GM18909 (cell line): ENCODE measurements around the gene C16orf92.
"Not testable (repeated sequence)": the region's sequence is repeated elsewhere in the genome, so short reads cannot be mapped to it uniquely, and the experiment has no call there.

Source experiments
- ATAC-seq: cut with Tn5 transposase; IDR thresholded peaks from one replicate; pipeline ENCODE4 v1.9.1; 2021; ENCODE audit warnings: mild to moderate bottlenecking; ENCODE audit not compliant: unreplicated experiment, poor library complexity

Gene C16orf92

DNA sequence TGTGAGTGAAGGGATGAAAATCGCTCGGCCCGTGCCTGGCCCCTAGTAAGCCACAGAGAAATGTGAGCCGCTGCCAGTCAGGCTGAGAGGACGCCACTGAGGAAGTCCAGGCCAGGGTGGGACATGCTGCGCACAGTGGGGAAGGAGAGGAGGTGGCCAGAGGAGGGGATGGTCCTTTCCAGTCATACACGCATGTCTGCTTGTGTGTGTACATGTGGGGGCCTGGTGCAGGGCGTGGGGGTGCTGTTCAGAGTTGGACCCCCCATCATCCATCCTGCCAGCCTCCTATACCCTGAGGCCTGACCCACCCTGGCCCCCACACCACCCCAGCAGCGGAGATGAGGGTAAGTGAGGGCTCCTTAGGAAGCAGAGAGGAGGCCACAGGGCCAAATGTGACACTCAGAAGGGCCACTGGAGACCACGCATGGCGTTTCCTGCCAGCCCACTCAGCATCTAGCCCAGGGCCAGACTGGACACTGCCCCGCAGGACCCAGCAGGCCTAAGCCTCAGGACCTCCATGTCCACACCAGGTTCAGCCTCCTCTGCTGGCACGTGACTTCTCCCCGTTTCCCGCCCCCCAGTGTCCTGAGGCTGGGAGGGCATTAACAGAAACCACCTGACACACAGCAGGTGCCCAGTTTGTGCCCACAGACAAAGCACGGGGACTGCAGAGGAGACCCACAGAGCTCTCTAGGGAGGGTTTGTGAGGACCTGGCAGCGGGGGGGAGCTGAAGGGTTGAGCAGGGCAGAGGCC lies 19.2 kb upstream of the C16orf92 start:
- ATAC-seq, result no peak

DNA sequence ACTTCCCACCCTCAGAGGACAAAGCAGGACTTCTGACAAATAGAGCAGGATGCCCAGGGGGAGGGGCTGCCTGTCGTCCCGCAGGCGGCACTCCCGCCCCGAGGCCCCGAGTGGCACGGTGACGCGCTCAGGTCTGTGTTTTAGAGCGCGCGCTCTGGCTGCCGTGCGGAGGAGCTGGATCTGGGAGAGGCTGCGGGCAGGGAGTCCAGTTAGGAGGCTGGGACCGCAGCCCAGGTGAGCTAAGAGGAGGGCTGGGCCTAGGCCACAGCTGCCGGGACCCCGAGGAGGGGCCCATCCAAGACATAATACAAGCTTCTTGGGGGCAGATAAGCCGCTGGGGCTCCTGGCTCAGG lies 18.6 kb upstream of the C16orf92 start:
- no peak for ATAC-seq

DNA sequence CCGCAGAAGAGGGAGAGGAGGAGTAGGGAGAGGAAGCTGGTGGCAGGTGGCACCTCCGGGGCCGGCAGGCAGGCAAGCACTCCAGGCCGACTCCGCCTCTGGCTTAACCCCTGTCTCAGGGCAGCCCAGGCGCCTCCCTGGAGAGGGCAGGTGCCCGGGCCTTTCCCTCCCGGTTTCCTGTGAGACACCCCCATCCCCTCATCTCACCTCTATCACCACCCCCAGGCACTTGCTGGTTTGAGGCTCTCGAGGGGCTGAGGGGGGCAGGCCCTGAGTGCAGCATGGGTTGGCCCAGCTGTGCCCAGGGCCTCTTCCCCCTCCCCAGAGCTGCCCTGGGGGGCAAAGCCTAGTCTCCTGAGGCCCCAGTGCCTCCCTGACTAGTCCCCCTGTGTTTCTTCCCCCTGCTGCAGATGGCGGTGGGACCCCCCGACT lies 18.2 kb upstream of the C16orf92 start:
- no peak for ATAC-seq

DNA sequence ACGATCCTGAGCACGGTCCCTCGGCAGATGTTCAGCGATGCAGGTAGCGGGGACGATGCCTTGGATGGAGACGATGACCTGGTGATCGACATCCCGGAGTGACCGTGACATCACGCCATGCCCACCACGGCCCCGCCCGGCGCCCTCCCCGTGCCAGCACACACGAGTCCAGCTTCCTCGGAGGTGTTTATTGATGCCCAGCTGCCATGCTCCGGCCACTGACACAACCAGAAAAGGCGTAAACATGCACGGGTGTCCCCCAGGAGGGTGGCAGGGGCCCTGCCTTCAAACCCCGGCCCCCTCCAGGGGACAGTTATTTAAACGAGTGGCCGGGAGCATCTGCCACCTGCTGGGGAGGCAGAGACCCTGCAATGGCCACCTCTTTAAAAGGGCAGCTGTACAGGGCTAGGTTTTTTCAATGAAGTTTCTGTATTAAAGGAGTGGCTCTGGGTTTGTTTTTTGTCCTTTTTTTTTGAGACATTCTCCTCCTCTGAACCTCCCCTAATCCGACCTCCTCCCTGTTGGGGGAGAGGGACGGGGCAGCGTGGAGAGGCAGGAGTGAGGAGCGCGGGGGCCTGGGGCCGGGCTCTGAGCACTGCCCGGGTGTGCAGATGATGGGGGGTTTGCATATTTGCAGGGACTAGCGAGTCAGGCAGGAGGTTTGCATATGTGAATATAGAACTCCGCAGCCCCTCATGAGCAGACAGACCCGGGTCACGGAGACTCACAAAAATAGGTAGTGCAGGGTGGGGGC lies 17.5 kb upstream of the C16orf92 start:
- no peak for ATAC-seq

DNA sequence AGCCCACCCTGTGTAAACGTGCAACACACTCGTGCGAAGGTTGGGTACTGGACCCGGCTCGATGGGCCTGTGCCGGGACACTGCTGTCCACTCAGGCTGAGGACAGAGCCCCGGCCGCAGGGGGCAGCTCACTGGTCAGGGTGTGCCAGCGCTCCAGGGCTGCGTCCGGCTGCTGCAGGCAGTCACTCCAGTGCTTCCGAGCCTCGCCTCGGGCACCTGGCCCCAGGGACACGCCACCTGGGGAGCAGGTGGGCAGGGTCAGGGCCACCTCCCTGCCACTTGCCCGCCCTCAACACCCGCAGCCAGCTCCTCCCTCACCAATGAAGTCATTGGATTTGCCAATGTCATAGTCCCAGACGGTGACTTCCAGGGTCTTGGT lies 16.9 kb upstream of the C16orf92 start:
- ATAC-seq, result no peak

DNA sequence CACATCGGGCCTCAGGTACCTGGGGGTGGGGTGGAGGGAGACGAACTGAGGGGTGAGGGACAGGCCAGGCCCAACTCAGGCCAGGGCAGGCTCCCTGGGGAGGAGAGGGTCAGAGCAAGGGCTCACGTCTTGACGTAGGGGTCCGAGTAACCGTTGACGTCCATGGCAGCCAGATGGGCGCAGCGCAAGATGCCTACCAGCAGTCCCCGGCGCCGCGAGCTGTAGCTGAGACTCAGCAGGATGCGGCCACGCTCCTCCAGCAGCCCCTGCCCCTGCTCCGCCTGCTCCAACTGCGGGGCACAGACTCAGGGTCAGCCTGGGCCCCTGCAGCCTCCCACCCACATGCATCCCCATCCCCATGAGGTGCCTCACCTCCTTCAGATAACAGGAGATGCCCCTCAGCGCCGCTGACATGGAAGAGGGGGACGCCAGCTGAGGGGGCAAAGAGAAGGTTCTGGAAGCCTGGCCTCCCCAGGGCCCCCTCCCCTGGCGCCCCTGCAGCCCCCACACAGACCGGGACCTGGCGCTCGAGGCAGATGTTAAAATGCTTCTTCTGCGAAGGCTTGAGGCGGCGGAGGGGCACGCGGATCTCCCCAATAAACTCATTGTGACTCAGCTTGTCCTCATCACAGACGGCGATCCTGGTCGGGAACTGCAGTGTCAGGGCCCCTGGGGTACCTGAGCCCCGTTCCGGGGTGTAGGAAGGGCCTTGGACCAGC lies 16.2 kb upstream of the C16orf92 start:
- no peak for ATAC-seq

DNA sequence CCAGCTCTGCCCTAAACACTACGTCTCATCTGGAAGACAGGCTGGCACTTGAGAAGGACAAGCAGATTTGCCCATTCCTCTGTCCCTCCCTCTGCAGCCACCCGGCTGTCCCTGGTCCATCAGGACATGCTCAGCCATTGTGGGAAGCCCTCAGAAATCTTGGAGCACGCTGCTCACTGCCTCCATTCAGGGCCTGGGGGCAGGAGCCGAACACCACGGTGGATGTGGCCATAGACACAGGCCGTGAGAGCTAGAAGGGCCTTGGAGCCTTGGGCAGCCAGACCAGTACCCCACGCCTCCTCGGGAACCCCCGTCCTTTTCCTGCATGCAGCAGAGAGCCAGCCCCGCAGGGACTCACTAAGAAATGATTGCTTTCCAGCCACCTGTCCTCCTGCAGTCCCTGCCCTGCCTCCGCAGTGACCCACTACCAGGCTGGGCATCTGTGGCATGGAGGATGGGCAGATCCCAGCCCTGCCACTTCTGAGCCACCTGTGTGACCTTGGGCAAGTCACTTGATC lies 15.6 kb upstream of the C16orf92 start:
- ATAC-seq, result no peak

DNA sequence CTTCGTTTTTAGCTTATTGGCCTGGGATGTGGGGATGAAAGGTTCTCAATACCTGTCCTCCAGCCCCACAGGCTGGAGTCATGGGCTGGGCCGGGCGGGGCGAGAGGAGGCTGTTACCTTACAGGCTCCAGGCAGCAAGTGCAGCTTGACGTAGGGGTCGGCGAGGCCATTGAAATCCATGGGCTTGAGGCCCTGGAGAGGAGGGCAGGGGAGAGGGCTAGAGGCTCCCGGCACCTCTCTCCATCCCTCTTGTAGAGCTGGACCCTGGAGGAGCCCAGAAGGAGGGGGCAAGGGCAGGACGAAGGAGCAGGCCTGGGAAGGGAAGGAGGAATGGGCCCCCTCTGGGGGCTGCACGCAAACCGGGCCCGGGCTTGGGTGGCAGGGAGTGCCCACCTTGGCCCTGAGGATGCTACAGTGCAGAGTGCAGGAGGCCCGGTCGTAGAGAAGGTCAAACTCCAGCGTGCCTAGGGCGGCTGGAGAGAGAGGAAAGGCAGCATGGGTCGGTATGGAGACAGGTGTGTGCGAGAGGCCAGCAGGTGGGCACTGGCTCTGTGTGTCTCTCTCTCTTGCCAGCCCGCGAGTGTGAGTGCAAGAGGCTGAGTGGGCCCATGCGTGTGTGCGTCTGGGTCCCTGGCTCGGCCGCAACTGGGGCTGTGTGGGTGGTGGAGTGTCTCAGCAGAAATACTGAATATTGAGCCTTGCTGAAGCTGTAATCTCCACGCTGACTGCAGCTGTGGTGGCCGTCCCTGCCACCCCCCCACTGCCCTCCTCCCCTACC lies 13.7 kb upstream of the C16orf92 start:
- no peak for ATAC-seq

DNA sequence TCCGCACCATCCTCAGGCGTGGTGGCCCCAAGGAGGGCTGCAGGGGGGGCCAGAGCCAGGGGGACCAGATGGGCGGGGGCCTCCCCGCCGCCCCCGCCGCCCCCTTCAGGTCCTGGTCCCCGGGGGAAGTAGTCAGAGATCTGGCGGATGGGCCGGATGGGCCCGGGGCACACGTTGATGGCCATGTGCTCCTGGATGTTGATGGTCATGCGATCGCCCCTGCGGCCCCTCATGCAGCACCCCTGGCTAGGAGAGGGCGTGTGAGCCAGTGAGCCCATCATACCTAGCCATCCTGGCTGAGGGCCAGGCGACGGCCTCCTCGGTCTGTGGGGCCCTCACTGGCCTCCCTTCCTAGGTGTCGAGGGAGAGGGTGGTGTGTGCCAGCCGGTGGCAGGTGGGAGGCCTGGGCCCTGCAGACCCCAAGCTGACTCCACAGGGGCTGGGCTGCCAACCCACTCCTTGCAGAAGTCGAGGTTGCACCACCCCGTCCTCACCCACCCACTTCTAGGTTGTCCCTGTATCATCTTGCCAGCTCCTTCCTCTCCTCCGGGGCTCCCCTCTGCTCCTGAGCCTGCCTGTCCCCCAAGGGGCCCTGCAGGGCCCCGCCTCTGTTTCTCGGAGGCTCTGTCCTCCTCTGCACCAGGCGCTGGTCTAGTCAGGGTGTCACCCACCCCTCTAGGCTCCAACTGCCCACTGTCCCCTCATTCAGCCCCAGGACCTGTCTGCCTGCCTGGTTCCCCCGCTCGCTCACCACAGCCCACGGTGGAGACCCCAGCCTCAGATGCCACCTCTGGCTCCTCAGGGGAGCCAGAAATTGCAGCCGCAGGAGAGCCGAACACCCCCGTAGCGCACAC lies 12.8 kb upstream of the C16orf92 start:
- no peak for ATAC-seq

DNA sequence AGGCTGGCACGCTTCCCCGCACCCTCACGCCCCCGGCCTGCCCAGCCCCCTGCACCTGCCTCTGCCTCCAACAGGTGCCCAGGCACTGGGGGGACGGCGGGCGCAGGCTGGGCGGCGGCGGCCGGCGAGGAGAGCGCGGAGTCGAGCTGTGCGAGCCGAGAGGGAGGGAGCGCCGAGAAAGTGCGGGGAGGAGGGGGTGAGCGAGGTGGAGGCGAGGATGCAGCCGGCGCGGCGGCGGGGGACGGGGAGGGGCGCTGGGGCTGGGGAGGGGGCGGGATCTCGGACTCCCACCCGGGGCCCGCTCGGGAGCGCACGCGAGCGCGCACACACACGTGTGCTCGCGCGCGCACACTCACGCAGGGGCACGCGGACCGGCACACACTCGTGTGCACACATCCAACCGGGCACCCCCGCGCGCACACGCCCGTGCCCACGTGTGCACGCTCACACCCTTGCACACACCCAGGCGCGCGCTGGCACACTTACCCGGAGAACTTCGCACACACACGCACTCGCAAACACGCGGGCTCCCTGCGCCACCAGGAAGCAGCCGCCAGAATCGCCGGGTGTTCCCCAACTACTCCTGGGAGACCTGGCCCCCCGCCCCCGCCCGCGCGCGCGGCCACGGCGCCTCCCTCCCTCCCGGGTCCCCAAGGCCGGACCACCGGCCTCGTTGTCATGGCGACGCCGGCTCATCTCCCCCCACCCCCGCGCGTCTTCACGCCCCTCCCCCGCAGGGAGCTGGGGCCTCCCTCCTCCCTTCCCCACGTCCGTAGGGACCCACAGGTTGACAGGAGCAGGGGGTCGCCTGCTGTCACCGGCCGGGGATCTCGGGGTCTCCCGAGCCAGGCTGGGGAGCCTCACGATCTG lies 11.9 kb upstream of the C16orf92 start, which contains the start of gene DOC2A:
DOC2A (minus strand) TSS at position 184 of the 870 bp plus-strand sequence. CDS start 805 bp downstream, outside the sequence.
- ATAC-seq, result no peak

DNA sequence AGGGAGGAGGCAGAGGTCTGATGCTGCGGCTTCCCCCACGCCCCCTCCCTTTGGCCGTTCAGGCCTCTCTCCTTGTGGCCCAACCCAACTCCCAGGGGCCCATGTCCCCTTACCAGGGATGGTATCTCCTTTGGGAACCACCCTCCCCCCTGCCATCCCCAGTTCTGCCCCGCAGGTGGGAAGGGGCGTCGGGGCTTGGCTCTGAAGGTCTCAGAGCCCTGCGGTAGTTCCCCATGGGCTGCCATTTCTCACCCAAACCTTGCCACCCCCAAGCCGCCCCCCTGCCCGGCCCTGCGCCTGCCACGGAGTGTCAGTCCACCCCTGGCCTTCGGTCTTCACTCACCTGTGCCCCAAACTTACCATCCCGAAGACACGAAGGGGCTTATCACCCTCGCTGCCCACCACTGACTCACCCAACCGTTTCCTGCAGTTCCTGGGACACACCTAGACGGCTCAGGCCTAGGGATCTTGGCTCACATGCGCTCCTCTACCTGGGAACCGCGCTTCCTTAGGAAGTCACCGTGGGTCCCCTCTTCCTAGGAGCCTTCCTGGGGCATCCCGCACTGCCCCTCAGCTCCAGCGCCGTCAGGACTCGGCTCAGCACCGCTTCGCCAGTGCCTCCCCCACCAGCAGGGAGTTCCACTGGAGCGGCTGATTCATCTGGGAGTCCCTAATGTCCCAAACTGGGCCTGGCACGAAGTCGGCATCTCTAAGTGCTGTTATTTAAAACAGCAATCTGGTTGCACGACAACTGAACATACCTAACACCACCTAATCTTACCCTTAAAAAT lies 11.1 kb upstream of the C16orf92 start:
- no peak for ATAC-seq

DNA sequence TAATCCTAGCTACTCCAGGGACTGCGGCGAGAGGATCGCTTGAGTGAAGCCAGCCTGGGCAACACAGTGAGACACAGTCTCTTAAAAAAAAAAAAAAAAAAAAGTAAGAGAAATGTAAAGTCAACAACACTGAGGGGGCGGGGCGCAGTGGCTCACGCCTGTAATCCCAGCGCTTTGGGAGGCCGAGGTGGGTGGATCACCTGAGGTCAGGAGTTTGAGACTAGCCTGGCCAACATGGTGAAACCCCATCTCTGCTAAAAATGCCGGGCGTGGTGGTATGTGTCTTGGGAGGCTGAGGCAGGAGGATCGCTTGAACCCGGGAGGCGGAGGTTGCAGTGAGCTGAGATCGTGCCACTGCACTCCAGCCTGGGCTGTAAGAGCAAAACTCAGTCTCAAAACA lies 10.4 kb upstream of the C16orf92 start:
- not testable (repeated sequence) for ATAC-seq

DNA sequence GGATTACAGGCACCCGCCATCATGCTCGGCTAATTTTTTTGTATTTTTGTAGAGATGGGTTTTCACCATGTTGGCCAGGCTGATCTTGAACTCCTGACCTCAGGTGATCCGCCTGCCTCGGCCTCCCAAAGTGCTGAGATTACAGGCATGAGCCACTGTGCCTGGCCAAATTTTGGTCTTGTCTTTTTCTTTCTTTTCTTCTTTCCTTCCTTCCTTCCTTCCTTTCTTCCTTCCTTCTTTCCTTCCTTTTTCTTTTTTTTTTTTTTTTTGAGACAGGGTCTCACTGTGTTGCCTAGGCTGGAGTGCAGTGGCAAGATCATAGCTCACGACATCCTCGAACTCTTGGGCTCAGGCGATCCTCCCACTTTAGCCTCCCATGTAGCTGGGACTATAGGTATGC lies 7.5 kb upstream of the C16orf92 start:
- ATAC-seq, result not testable (repeated sequence)

DNA sequence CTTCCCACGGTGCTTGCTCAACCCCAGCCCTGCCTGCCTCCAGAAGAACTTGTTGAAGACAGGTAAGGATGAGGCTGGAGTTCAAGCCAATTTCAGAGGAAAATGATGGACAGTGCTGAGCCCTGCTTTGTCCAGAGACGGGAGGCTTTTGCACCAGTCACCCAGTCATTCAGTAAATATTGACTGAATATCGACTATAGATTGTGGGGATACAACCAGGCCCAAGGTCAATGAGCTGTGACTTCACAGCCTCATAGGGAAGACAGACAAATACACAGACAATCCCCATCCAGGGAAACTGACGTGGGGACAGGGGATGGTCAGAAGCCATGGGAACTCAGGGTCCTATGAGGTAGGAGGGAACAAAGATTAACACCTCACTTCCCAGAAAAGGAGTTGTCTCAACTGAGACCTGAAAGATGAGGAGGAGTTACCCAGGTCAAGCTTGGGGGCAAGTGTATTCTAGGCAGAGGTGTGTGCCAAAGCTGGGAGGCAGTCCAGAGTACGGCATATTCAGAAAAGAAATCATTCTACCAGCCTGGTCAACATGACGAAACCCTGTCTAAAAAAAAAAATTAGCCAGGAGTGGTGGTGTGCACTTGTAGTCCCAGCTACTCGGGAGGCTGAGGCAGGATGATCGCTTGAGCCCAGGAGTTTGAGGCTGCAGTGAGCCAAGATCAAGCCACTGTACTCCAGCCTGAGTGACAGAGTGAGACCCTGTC lies 6.3 kb upstream of the C16orf92 start:
- ATAC-seq, result no peak

DNA sequence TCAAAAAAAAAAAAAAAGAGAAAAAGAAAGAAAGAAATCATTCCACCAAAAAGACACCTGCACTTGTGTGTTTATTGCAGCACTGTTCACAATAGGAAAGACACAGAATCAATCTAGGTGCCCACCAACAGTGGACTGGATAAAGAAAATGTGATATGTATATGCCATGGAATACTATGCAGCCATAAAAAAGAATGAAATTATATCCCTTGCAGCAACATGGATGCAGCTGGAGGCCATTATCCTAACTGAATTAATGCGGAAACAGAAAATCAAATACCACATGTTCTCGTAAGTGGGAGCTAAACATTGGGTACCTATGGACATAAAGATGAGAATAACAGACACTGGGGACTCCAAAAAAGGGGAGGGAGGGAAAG lies 5.7 kb upstream of the C16orf92 start:
- no peak for ATAC-seq

DNA sequence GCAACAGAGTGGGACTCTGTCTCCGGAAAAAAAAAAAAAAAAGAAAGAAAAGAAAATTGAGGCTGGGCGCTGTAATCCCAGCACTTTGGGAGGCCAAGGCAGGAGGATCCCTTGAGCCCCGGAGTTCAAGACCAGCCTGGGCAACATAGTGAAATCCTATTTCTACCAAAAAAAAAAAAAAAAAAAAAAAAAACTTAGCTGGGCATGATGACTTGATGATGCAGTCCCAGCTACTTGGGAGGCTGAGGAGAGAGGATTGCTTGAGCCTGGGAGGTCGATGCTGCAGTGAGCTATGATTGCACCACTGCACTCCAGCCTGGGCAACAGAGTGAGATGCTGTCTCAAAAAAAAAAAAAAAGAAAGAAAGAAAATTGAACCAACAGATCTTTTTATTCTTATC lies 5.1 kb upstream of the C16orf92 start:
- not testable (repeated sequence) for ATAC-seq

DNA sequence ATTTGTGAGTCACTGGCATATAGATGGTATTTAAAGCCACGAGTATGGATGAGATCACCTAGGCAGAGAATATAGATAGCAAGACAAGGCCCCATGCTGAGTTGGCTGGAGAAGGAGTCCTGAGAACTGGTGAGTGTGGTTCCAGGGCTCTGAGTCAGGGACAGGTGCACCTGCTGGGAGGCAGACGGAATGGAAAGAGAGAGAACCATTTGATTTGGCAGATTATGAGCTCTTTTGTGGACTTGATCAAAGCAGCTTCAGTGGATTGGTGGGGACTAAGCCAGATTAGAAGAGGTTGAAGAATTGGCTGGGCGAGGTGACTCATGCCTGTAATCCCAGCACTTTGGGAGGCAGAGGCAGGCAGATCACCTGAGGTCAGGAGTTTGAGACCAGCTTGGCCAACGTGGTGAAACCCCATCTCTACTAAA lies 4.3 kb upstream of the C16orf92 start:
- ATAC-seq, result no peak
